Epithelial cell of prostate (primary cell): ENCODE measurements around the gene CTU2.

Experiments used
- DNase-seq: peaks from one replicate; pipeline ENCODE4 v3.0.0-alpha.2; 2011; ENCODE audit warnings: low read depth, low spot score
- H3K27ac ChIP-seq: fragments of 450-650 bp; 2 replicates; pipeline ENCODE4 v1.5.1; 2017; ENCODE audit warnings: mild to moderate bottlenecking

CTU2 gene

DNA sequence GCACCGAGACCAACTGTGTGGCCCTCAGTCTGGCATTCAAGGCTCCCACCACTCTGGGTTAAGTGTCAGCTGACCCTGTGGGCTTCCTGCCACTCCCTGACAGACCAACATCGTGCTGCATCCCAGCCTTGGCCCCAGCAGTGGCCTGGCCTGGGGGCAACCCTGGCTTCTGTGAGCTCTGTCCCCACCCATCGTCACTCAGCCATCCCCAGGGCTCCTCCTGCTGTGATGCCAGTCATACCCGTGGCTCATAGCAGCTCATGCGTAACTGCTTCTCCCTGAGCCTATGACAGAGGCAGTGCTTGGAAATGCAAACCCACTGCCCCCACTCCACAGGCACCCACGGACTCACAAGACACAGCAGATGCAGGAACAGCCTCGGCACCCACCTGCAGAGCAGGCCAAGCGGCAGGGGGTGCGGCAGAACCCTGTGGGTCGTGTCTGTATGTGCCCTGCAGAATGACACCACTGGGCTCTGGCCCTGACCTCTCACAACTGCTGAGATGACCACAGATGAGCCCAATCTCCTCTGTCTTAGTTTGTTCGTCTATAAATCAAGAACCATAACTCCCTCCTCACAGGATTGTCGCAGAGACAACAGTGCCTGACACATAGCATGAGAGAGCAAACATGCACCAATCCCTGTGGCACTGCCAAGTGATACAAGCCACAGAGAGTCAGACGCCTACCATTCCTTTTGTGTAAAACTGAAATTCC is 52.1 kb downstream of the CTU2 start:
- no peak overlapping the region for H3K27ac ChIP-seq
- DNase-seq = no peak

DNA sequence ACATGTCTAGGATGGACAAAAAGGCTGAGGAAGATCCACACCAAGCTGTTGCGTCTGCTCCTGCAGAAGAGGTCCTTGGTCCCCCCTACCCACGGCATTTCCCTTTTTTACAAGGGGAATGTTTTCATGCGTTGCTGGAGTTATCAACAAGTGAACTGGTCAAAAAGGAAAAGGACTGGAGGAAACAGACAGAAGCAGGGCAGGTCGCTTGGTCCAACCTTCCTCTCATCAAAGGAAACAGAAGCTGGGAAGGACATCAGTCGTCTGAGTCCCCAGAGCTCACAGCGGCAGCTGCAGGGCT is 52.6 kb downstream of the CTU2 start:
- H3K27ac ChIP-seq = no peak overlapping the region
- DNase-seq = no peak

DNA sequence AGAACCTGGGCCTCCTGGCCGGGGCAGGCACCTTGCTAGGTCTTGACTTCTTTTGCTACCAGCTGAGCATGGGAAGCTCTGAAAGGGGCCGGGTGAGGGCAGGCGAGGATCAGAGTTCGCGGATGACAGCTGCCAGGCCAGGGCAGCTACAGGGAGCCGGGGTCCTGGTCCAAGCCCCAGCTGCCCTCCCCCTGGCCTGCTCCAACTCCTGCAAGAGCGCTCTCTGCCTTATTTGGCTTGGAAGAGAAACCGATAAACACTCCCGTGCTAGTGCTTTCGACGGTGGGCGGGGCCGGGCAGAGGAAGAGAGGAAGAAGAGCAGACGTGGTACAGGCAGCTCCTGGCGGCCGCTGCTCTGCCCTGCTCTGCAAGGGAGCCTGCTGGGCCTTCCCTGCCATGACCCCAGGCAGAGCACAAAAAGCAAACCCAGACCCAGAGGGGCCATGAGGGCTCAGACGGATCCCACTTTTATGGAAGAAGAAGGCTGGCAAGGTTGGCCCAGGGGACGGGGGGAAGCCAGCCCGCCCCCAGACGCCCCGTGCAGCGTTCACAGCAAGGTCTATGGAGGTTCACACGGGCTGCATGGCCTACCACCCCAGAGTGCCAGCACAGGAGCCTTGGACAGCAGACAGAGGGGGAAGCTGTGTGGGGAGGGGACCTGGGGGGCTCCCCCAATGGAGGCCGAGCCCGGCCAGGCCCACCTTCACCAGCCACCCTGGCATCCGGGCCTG is 53.1 kb downstream of the CTU2 start:
- no peak for DNase-seq
- no peak overlapping the region for H3K27ac ChIP-seq

DNA sequence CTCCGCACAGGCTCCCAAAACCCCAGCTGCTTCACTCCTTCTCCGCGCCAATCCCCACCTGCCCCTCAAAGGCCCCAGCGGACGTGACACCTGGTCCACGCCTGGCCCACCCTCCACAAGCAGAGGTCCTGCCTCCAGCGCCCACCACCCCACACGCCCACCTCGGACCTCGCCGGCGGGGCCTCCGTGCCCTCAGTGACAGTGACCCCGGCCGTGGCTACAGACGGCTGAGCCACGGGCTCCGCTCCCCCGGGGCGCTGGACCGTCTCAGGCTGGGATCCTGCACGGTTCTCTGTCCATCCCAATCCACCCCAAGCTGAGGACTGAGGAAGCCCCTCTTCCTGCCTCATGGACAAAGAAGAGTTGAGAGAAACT is 53.7 kb downstream of the CTU2 start:
- DNase-seq = no peak
- no peak overlapping the region for H3K27ac ChIP-seq

DNA sequence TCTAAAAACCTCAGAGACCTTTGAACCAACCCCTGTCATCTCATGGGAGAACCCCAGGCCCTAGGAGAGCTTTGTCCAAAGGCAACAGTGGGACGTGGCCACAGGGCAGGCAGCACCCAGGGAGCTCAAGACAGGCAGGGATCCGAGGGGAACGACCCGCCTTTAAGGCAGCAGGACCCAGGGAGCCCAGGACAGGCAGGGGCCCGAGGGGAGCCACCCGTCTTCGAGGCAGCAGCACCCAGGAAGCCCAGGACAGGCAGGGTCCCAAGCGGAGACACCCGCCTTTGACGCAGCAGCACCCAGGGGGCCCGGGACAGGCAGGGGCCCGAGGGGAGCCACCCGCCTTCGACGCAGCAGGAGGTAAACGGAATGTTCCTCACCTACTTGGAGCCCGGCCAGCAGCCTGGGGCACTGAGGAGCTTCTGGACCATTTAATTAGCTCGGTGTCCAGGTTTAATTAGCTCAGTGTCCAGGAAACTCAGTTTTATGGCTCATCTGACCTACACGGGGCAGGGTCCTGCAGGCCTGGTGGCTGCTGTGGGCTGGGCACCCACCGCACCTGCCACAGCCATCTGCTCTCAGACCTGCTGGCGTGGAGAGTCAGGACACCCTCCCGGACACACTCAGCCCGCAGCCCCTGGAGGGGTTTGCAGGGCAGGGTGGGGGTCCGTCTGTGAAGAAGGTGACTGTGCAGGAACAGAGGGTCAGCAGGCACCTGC is 54.3 kb downstream of the CTU2 start:
- no peak overlapping the region for H3K27ac ChIP-seq
- no peak for DNase-seq

DNA sequence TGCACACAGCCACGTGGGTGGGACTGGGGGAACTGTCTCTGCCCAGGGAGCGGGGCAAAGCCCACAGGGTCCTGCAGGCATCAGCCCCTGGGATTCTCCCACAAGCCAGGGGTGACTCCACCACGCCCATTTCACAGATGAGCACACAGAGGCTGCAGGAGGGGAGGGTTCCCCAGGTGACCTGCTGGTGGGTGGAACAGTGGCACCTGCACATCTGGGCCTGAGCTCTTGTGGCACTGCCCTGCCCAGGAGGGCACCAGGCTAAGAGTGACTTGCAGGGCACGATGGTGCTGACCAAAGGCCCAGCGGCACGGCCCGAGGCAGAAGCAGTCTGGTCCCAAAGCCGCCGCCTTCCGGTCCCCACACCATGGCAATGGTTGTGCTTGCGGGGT is 54.8 kb downstream of the CTU2 start:
- no peak overlapping the region for H3K27ac ChIP-seq
- DNase-seq = no peak

DNA sequence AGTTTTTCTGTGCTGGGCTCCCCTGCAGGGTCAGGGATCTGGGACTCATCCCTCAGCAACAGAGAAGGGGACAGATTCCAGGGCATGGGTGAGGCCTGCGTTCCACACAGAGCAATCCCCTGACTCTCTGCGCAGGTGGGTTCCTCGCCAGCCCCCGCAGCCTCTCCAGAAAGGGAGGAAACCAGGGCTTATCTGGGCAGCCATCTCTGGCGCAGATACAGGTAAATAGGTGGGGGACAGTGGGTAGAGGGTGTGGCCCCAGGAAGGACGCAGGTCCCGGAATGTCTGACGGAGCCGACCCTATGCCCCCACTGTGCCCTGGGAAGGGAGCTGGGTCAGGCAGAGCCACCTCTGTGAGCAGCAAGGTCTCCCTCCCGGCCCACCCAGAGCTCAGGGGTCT is 55.5 kb downstream of the CTU2 start:
- H3K27ac ChIP-seq = no peak overlapping the region
- no peak for DNase-seq

DNA sequence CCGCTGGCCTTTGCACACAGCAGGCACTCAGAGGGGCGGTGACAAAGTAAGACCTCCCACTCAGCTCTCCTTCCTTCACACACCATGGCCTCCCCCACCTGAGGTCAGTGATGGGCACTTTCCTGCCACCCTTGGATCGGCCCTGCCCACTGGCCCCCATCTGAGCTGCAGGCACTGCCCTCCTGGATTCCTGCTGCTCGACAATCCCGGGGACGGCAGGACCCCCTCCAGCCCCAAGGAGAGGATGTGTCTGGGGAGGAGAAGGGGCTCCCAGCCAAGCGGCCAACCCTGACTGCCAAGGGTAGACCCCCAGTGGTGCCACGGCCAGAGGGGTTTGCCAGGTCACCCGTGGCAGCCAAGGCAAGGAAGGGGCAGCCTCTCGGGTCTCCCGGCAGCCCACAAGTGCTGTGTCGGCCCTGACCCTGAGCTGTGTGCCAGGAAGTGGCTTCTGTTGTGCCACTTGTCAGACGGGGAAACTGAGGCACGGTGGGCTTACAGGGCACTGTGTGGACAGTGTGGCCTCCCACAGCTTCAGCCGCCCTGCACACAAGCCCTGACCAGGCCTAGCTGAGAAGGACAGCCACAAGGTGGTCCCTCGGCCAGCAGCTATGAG is 56.1 kb downstream of the CTU2 start:
- H3K27ac ChIP-seq = no peak overlapping the region
- no peak for DNase-seq

DNA sequence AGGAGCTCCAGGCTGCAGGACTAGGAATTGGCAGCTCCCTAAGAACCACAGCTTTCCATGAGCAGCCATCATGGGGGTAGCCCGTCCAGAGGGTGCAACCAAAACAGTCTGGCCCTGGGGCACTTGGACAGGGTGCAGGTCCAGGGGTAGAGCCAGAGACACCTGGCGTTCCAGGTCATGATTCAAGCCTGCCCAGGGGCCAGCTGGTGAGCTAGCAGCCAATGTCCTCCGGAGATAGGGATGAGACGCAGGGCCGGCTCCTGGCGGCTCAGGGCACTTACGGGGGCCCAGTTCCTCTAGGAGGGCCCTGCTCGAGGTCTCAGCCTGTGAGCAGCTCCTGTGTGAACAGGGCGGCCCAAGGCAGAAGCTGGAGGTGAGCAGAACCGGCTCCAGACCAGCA is 56.6 kb downstream of the CTU2 start:
- no peak for DNase-seq
- no peak overlapping the region for H3K27ac ChIP-seq

DNA sequence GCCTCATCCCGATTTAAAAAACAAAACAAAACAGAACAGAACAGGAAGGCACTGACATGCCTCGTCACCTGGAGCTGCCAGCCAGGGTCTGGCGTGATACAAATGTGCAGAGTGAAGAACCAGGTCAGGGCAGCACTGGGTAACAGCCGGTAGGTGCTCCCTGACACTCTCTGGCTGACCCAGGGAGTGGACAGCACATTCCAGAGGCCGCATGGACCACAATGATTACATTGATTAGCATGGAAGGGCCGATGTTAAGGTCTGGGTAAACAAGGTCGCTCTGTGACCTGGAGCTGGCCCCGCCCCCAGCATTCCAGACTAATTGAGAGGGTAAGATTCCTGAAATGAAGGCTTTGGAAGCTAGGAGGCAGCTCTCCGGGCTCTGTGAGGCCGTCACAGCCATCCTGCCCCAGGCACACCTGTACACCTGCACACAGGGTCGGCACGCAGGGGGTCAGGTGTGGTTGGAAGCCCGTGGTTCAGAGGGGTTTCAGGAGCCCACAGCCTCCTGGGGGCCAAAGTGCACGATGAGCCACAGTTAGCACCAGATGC is 57.3 kb downstream of the CTU2 start:
- no peak overlapping the region for H3K27ac ChIP-seq
- no peak for DNase-seq

DNA sequence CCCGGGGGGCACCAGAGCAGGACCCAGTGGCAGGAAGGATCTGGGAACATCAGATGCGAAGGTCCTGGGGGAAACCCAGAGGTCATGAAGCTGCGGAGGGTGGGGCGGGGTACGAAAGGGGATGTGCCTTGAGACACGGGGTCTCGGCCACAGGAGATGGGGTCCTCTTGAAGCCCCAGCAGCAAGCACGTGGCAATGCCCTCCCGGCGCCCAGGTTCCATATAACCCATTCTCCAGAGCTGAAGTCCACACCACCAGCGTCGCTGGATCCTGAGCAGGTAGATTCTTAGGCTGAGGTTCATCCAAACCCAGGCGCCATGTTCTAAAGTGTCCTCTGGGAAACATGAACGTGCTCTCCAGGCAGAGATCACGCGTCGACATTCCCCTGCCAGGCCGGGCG is 57.8 kb downstream of the CTU2 start:
- H3K27ac ChIP-seq = no peak overlapping the region
- no peak for DNase-seq

DNA sequence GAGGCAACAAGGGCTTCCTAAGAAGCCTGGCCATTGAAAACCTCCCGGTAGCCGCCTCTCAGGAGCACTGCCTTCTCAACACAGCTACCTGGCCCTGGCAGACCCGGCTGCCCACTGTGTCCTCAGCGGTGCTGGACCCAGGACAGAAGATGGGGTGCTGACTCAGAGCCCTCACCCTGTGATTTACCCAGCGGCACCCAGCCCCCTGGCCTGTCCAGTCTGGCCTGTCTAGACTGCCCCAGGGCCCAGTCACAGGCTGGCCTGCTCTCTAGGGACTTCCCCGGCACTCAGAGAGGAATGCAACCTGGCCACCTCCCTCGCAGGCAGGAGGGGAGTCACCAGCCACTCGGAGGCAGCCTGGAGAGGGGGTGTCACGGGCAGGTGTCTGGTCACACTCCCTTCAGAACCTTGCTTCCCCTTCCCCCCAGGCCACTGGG is 58.6 kb downstream of the CTU2 start:
- H3K27ac ChIP-seq = no peak overlapping the region
- DNase-seq = no peak
